AG09319 (cell line): ENCODE data around the gene ZNF322.
A peak's percentile ranks its signal among the peaks of the same experiment; 100 is the strongest.

Experiments
- DNase-seq: peaks from one replicate; pipeline ENCODE4 v3.0.0-alpha.2; 2010; ENCODE audit warnings: low read depth; ENCODE audit errors: extremely low read depth
- TF ChIP-seq, protein P1 (sequence below): IDR thresholded peaks from 2 replicates; pipeline ENCODE4 v1.5.1; 2011; ENCODE audit warnings: low read depth, mild to moderate bottlenecking, inconsistent platforms, low read length, moderate library complexity

Gene ZNF322

DNA sequence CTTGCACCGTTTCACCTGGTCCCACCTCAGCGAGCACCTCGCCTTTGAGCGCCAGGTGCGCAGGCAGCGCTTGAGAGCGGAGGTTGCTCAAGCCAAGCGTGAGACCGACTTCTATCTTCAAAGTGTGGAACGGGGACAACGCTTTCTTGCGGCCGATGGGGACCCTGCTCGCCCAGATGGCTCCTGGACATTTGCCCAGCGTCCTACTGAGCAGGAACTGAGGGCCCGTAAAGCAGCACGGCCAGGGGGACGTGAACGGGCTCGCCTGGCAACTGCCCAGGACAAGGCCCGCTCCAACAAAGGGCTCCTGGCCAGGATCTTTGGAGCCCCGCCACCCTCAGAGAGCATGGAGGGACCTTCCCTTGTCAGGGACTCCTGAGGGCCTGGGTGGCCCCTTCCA, 61.3 kb downstream of the ZNF322 start:
- DNase-seq = no peak
- TF ChIP-seq, protein P1, sequence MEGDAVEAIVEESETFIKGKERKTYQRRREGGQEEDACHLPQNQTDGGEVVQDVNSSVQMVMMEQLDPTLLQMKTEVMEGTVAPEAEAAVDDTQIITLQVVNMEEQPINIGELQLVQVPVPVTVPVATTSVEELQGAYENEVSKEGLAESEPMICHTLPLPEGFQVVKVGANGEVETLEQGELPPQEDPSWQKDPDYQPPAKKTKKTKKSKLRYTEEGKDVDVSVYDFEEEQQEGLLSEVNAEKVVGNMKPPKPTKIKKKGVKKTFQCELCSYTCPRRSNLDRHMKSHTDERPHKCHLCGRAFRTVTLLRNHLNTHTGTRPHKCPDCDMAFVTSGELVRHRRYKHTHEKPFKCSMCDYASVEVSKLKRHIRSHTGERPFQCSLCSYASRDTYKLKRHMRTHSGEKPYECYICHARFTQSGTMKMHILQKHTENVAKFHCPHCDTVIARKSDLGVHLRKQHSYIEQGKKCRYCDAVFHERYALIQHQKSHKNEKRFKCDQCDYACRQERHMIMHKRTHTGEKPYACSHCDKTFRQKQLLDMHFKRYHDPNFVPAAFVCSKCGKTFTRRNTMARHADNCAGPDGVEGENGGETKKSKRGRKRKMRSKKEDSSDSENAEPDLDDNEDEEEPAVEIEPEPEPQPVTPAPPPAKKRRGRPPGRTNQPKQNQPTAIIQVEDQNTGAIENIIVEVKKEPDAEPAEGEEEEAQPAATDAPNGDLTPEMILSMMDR = no peak

DNA sequence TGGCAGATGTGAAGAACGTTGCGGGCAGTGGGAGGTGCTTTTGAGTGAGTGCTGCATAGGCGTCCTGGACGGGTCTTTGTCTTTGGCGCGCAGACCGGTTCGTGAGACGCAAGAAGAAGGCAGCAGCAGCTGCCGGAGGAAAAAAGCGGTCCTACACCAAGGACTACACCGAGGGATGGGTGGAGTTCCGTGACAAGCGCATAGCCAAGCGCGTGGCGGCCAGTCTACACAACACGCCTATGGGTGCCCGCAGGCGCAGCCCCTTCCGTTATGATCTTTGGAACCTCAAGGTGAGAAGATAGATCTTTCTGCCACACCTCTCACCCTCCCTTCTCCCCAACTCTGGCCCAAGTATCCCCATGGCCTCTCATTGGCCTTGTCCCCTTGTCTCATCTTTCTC, 61.7 kb downstream of the ZNF322 start:
- DNase-seq = no peak
- TF ChIP-seq, protein P1 = no peak

- TF ChIP-seq, protein P1 = no peak
- no peak for DNase-seq
Observed at GRCh38 chr6:26597389-26597766, 62.2 kb downstream of the ZNF322 start.

DNA sequence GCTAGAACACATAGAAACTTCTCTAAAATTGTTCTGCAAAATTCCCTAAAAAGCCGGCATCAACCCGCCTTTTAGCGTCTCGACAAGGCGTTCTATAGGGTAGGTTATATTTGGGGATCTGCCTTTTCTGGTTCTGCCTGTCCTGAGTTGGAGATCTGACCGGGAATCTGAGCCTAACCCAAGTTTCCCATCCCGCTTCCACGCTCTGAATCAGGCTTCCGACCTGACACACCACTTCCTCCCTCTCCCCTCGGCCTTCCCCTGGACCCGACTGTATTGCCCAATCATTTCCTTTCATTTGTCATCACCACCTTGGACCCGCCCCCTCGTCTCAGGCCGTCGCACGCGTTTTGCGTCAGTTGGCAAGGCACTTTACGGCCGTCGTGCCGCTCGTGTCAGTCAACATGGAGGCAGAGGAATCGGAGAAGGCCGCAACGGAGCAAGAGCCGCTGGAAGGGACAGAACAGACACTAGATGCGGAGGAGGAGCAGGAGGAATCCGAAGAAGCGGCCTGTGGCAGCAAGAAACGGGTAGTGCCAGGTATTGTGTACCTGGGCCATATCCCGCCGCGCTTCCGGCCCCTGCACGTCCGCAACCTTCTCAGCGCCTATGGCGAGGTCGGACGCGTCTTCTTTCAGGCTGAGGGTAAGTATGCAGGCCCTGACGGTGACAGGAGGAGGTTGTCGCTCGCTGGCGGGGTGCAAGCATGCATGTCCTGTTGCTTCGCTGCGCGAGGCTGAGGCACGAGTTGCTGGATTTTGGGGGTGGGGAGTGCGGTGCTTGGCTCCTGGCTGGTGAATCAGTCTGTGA, 62.8 kb downstream of the ZNF322 start, which contains the start of gene ABT1:
Gene ABT1 (plus strand): TSS at position 375 of the 810 bp plus-strand sequence. CDS start 30 bp downstream, at position 405.
- TF ChIP-seq, protein P1 = no peak

DNA sequence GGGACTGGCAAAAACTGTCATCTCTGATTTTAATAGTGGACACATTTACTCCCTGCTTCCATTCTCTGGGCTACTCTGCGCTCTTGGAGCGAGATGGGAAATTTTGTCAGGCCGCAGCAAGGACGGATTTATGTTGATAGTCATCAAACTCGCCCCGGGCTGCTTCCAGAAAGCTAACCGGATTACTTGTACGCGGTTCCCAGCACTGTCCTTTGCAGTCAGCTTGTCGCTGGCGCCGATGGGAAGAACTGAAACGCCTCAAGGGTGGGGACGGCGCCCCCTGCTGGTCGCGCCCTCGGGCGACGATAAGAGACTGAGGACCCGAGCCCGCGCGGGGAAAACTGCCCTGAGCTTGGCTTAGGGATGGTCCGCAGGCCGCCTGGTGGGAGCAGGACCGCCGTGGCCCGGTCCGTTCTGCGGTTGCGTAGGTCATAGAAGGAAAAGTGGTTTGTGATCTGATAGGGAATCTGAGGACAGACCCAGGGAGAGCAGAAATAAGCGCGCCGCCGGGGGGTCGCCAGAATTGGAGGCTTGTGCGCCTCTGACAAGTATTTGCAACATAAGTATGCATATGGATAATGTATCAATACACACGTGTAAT, 63.8 kb downstream of the ZNF322 start:
- TF ChIP-seq, protein P1 = peak; percentile 95
- DNase-seq = peak; percentile 69

More for the DNA sequence above, 62.8 kb downstream of the ZNF322 start, which contains the start of gene ABT1:
- peak; percentile 93 for DNase-seq

- TF ChIP-seq, protein P1 = no peak
- peak; percentile 45 for DNase-seq
Observed at GRCh38 chr6:26594730-26595632, 64.6 kb downstream of the ZNF322 start.
